Stimulated activated CD4-positive, alpha-beta T cell treated with anti-CD3 and anti-CD28 coated beads, TNF-alpha, amount 100 ng/mL, for 1 hour (primary cell): ENCODE results near the gene TMEM254.
"Not testable (repeated sequence)": the region's sequence is repeated elsewhere in the genome, so short reads cannot be mapped to it uniquely, and the experiment has no call there.

Experiments
- DNase-seq, 3 donors: peaks; one replicate each; pipeline ENCODE4 v3.0.0-alpha.2; 2020; ENCODE audit warnings: low read depth in 3 of 3, low spot score in 1 of 3

Gene TMEM254

GRCh38 chr10:80078448-80079311, at the start of gene TMEM254:
Gene TMEM254, plus strand, starts transcription at chr10:80078665. Its CDS starts 35 bp downstream, at chr10:80078700.
- peak; percentile 73 to 82 (median 73) for DNase-seq

DNA sequence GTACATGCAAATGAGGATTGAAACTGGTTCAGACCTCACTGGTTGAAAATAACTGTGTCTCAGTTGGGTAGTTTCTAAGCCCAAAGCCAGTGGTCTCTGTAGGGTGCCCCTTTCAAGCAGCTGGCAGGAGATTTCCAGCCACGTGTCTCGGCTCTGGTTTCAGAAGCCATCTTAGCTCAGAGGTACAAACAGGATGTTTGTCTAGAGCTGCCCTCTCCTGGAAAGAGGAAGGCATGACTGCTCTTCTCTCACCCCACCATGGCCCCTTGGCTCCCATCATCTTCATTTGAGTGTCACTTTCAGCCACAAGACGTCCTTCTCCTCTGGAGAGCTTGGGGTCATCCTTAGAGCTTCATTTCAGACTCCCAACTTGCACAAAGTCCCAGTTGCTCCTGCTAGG, 49.3 kb upstream of the TMEM254 start:
- not testable (repeated sequence) for DNase-seq

DNA sequence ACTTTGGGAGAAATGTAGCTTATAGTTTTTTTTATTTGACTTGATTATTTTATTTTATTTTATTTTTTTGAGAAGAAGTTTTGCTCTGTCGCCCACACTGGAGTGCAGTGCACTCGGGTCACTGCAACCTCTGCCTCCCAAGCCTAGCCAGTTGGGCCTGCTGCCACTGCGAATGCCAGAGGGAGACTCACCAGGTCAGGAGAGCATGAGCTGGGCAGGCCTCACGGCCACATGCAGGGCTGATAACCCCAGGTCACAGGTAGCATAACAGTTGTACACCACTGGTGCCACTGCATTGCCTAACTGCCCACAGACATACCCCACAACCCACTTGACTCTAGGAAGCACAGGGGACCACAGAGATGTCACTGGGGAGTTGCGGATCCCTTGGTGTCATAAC, 48.6 kb upstream of the TMEM254 start:
- DNase-seq = not testable (repeated sequence)

DNA sequence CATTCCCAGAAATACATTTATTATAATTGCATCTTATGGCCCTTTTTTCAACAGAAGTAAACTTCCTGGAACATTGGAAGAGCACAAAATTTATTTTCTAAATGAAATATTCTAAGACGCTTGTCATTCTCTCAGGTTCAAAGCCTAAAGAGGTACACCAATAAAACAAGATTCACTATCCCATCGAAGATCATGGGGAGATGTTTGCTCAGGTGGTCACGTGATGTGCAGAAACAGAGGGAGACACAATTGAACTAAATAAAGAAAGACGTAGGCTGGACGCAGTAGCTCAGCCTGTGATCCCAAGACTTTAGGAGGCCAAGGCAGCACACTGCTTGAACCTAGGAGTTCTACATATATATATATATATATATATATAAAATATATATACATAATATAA, 46.0 kb upstream of the TMEM254 start:
- DNase-seq = no peak

- DNase-seq = not testable (repeated sequence)
Measured at GRCh38 chr10:80034766-80035165, 43.7 kb upstream of the TMEM254 start.

- DNase-seq = not testable (repeated sequence)
Measured at GRCh38 chr10:80035430-80035829, 43.0 kb upstream of the TMEM254 start.

DNA sequence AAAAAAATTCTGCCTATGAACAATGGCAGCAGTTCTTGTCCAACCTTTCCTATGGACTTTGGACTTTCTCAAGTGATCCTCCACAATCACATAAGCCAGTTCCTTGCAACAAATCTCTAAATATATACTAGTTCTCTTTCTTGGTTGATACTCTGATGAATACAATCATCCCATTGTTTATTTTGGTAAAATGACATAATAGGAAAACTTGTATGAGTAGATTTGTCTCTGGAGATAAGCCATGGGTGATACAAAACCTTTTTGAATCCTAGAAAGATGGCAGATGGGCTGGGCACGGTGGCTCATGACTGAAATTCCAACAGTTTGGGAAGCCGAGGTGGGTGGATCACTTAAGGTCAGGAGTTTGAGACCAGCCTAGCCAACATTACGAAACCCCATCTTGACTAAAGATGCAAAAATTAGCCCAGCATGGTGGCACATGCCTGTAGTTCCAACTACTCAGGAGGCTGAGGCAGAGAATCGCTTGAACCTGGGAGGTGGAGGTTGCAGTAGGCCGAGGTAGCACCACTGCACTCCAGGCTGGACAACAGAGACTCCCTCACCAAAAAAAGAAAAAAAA, 41.5 kb upstream of the TMEM254 start:
- not testable (repeated sequence) for DNase-seq

- DNase-seq = not testable (repeated sequence)
Measured at GRCh38 chr10:80038226-80038625, 40.2 kb upstream of the TMEM254 start.

DNA sequence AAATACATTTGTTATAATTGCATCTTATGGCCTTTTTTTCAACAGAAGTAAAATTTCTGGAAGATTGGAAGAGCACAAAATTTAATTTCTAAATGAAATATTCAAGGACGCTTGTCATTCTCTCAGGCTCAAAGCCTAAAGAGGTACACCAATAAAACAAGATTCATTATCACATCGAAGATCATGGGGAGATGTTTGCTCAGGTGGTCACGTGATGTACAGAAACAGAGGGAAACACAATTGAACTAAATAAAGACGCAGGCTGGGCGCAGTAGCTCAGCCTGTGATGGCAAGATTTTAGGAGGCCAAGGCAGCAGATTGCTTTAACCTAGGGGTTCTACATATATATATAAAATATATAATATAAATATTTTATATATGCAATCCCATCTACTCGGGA, 37.3 kb upstream of the TMEM254 start:
- DNase-seq = no peak

GRCh38 chr10:80044935-80045334, 33.5 kb upstream of the TMEM254 start:
- not testable (repeated sequence) for DNase-seq

DNA sequence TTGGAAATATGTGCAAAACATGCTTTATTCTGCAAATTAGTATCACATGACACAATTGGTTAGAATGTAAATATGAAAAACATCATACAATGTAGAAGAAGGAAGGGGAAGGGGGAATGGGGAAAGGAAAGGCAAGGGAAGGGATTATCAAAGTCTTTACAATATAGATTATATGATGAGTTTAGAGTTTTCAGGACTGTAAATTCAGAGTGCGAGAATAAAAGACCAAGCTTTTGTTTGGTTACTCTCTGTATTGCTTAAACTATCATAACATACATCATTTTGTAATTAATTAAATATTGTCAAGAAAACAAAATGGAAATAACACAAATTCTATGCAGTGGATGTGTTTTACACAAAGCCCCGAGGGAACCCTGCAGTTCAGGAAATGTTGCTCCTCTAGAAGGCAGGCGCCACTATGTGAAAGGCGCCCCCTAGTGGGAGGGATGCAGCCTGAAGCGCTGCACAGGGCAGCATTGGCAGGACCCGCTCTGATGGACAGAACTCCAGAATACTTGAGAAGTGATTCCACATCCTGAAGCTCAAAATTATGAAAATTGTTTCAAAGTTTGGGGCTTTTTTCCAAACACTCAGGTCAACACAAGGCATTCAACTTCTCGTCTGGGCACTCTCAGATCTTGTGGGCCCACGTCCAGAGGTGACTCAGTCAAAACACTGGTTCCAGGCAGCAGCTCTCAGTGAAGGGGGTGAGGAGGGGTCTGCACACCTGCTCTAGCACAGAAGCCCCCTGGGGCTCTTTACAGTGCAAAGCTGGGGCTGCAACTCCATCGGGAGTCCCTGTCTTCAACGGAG, 31.6 kb upstream of the TMEM254 start:
- DNase-seq = peak; percentile 32 to 59 (median 39)

GRCh38 chr10:80050752-80051151, 27.7 kb upstream of the TMEM254 start:
- DNase-seq = no peak

DNA sequence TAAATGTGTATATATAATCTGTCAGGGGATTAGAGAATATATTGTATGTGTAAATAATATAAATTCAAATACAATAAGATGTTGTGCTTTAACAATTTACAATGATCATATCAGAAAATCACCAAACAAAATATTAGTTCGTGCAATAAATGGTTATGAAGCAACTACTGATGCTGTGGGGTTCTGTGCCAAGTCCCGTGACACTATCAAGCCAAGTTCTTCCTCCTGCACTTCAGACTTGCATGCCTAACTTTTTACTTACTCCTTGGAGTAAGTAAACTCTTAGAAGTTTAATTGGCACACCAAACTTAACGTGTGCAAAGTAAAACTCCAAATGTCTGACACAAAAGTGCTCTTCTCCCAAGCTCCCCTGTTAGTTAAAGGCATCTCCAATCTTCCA, 26.5 kb upstream of the TMEM254 start:
- no peak for DNase-seq

- DNase-seq = no peak
Measured at GRCh38 chr10:80055760-80056159, 22.7 kb upstream of the TMEM254 start.

GRCh38 chr10:80057171-80057570, 21.3 kb upstream of the TMEM254 start:
- DNase-seq = no peak

GRCh38 chr10:80064120-80064886, 14.2 kb upstream of the TMEM254 start:
- no peak for DNase-seq

DNA sequence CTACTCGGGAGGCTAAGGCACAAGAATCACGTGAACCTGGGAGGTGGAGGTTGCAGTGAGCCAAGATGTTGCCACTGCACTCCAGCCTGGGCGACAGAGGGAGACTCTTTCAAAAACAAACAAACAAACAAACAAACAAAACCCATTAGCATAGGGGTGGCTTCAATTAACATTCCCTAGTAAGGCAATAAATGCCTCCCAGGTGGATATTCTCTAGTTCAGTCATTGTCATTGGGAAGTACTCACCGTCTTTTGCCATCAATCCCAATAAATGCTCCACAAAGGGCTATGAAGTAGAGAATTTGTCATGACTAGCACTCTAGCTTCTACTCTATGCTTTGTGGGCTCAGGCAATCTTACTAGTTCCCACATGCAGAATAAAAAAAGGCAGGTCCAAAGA, 11.7 kb upstream of the TMEM254 start:
- no peak for DNase-seq

- DNase-seq = not testable (repeated sequence)
Measured at GRCh38 chr10:80067821-80068220, 10.6 kb upstream of the TMEM254 start.

DNA sequence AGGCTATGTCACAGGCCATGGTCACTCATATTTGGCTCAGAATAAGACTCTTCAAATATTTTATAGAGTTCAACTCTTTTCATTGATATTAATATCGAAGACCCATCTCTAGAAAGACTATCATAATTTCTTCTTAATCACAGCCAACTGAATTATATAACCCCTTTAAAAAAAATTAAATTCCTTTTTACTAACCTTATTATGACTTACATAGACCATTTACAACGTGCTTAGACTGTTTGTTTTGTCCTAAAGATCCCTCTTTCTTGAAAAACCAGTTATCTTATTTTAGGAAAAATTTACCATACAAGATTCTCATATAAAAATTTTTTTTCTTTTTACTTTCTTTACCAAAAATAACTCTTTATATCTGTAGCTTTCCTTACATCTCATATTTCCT, 10.2 kb upstream of the TMEM254 start:
- DNase-seq = no peak

DNA sequence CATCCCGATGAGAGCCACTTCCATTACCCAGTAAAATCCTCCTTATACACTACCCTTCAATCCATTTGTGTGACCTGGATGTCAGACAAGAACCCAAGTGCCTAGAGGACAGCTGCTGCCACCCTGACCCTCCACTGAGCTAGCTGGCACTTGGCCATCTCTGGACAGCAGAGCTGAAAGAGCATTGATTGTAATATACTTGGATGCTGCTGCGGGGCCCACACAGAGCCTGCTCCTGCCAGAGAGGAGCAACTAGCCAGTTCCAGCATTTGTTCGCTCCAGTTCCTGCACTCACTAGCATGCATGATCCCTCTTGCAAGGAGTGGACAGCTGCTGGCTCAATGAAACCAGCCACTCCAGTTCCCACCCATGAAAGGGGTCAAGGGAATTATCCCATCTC, 8.4 kb upstream of the TMEM254 start:
- DNase-seq = no peak

GRCh38 chr10:80072584-80072983, 5.9 kb upstream of the TMEM254 start:
- DNase-seq = no peak
